Endometrial microvascular endothelial cells (primary cell): ENCODE data around the gene TMEM131. TPM values are rescaled to one million over a fixed set of nuclear protein-coding genes. Genes with fewer than 3 reads are reported as not detected.
"Not testable (repeated sequence)": the region's sequence is repeated elsewhere in the genome, so short reads cannot be mapped to it uniquely, and the experiment has no call there.

Experiments
- in situ Hi-C: cut with HindIII; loops from 2 replicates; pipeline ENCODE4 v1.10.0; 2017; ENCODE audit warnings: low sequenced_read_pairs, low pct_unique_long_range_greater_than_20kb; ENCODE audit errors: inconsistent ontology term
- total RNA-seq: library from RNA; depleted of rRNA; stranded (reverse); fragments of >200 nt; gene quantifications from one replicate; pipeline ENCODE4 v1.2.3, GENCODE V29; 2015; ENCODE audit errors: inconsistent ontology term

The TMEM131 gene
- total RNA-seq, 1 donor from 2014 or later, result 30.9 TPM

- in situ Hi-C loops, result no loop called here
Measured at GRCh38 chr2:97900806-97901205, 94.9 kb downstream of the TMEM131 start.

DNA sequence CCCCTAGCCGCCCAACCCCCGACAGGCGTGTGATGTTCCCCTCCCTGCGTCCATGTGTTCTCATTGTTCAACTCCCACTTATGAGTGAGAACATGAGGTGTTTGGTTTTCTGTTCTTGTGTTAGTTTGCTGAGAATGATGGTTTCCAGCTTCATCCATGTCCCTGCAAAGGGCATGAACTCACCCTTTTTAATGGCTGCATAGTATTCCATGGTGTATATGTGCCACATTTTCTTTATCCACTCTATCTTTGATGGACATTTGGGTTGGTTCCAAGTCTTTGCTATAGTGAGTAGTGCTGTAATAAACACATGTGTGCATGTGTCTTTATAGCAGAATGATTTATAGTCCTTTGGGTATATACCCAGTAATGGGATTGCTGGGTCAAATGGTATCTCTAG is 102.7 kb downstream of the TMEM131 start:
- in situ Hi-C loops, result not testable (repeated sequence)

DNA sequence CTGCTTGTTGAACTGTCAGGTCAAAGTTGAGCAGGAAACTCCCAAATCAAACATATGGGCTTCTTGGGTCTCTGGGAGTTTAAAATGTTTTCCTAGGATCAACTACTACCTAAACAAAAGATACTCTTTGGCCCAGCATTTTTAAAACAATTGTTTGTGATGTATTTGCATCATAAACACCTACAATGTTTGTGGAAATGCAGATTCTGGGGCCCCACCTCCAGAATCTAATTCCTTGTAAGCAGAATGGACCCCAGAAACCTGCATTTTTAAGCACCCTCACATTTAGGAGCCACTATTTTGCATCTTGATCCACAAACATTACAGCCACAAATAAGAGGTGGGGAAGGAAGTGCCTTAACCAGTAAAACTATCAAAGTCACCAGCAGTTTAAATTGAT is 104.1 kb downstream of the TMEM131 start:
- in situ Hi-C loops, result no loop called here

DNA sequence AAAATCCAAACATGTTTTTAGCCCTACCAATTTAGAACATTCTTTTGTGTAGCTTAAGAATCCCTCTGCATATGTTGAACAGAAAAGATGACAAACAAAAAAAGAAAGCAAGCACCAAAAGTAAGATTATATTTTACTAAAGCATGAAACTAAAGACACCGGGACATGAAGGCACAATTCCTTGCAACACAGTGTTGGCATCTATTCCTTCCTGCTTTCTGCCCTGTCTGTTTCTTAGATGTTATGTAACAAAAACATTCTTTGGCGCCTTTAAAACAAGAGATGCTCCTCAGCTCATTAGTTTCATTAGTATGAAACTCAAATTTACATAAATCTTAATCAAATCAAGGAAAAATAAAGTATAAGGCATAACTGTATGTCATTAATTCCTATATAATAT is 106.6 kb downstream of the TMEM131 start:
- in situ Hi-C loops, result no loop called here

GRCh38 chr2:97885841-97886240 is 109.9 kb downstream of the TMEM131 start:
- in situ Hi-C loops, result no loop called here

DNA sequence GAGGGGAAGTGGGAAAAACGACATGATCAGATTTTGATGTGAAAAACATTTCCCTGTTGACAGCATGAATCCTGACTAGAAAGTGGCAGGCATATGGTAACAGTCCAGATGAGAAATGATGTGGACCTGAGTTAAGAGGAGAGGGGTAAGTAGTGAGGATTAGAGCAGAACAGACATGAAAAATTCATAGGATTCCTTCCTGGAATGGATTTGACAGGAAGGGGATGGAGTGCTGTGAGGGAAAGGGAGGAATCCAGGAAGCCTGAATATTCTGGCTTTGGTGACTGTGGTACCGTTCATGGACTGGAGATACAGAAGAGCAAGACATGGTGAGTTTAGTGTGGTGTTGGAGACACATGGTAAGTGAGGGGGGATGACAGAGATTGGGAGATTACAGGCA is 115.4 kb downstream of the TMEM131 start:
- in situ Hi-C loops, result no loop called here

- in situ Hi-C loops, result no loop called here
Measured at GRCh38 chr2:97878865-97879264, 116.9 kb downstream of the TMEM131 start.

DNA sequence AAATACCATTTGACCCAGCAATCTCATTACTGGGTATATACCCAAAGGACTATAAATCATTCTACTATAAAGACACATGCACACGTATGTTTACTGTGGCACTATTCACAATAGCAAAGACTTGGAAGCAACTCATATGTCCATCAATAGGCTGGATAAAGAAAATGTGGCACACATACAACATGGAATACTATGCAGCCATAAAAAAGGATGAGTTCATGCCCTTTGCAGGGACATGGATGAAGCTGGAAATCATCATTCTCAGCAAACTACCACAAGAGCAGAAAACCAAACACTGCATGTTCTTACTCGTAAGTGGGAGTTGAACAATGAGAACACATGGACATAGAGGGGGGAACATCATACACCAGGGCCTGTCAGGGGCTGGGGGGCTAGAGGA is 117.4 kb downstream of the TMEM131 start:
- in situ Hi-C loops, result not testable (repeated sequence)

DNA sequence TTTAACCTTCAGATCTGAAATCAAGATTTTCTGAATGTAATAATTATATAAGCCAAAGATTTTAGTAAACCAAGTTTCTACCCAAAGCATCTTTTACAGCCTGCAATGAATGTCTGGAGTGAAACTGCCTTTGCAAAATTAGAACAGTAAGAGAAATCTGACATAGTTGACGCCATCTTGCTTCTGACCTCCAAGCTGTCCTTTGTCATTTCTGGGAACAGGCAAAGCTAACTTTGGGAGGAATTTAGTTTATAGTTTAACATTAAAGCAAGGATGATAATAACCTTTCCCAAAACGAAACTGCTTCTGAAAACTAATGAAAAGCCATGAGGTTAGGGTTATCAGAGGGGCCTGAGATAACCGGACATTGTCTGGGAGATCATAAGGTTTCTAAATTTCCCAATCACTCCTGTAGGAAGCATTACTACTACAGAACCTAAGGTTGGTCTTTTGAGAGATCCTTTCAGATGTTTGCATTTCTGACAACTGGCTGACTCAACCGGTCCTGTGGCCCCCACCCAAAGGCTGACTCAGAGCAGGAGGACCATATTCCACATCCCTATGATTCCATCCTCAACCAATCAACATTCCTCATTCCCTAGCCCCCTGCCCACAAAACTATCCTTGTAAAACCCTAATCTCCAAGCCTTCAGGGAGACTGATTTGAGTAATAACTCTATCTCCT is 124.5 kb downstream of the TMEM131 start:
- in situ Hi-C loops, result no loop called here

DNA sequence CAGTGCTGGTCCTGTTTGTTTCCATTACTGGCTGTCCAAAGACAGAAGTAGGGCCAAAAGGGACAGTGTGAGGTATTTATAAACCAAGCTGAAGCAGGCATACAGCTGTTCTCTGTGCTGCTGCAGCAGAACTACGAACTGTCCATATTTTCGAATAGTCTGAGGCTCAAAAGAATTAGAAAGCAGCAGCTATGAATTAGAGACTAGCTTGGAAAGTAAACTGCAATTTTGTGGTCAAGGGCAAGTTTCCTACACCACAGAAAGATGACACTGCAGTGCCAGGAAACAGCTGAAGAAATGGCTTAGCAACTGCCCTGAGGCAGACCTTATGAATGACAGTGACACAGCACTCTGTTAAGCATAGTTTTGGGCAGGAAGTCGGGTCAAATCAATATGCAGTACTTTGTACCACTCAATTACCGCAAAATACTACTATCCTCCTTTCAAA is 125.3 kb downstream of the TMEM131 start:
- in situ Hi-C loops, result no loop called here

GRCh38 chr2:97869722-97870346 is 125.9 kb downstream of the TMEM131 start:
- in situ Hi-C loops, result no loop called here

DNA sequence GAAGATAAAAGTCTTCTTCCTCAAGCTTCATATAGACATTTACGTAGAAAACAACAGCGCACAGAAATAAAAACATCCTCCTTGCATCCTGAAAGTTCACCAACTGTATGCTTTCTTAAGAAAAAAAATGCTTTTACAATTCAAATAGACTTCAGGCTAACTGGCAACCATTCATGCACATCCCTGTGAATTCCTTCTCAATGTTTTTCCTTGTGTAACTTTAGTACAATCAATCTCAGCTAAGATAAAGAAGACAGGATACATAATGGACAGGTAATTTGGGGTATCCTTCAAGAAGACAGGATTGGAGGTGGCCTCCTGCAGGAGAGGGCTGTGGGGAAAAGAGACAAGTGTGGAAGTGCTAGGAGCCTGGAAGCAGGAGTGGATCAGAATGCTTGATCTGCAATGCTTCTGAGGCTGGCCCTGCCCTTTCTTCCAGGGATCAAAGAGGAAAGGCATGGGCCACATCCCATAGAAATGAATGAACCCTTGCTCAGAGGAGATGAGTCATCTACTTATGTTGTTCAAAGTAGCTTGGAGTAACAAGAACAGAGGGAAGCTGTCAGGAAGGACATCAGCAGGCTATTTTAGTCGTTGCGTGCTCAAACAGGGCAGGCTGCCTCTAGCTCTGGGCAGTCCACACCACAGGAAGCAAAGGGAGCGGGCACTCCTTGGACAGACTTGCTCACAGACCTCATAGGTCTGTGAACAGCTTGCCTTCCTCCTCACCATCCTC is 126.6 kb downstream of the TMEM131 start:
- in situ Hi-C loops, result no loop called here

DNA sequence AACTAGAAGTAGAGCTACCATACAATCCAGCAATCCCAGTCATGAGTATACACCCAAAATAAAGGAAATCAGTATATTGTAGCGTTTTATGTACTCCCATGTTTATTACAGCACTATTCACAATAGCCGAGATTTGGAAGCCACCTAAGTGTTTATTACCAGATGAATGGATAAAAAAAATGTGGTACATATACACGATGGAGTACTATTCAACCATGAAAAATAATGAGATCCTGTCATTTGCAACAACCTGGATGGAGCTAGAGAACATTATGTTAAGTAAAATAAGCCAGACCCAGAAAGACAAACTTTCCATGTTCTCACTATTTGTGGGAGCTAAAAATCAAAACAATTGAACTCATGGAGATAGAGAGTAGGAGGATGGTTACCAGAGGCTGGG is 131.9 kb downstream of the TMEM131 start:
- in situ Hi-C loops, result no loop called here

GRCh38 chr2:97861177-97861576 is 134.6 kb downstream of the TMEM131 start:
- in situ Hi-C loops, result no loop called here

GRCh38 chr2:97858442-97858841 is 137.3 kb downstream of the TMEM131 start:
- in situ Hi-C loops, result no loop called here

DNA sequence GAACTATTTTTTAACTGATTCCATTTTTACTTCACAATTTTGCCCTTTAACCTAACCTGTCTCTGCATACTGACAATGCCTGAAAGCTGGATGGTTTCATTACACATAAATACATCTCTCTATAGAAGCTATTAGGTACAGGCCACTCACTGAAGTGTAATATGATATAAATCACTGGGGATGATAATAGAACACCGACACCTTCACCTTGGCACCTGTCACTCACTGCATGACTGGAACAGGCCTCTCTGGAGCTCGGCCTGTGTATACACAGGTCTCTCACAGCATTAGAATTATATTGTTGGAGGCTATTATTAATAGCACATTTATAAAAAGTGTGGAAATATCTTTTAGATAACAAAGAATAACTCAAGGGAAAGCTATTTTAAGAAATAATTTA is 138.2 kb downstream of the TMEM131 start:
- in situ Hi-C loops, result no loop called here

- in situ Hi-C loops, result not testable (repeated sequence)
Measured at GRCh38 chr2:97853057-97853456, 142.7 kb downstream of the TMEM131 start.

GRCh38 chr2:97851172-97851571 is 144.6 kb downstream of the TMEM131 start:
- in situ Hi-C loops, result no loop called here

GRCh38 chr2:97849881-97850528 is 145.7 kb downstream of the TMEM131 start:
- in situ Hi-C loops, result no loop called here

GRCh38 chr2:97848306-97848705 is 147.4 kb downstream of the TMEM131 start:
- in situ Hi-C loops, result no loop called here
